Superior temporal gyrus (tissue), 1 donor: ENCODE results near the gene WNT6.

Source experiments
- DNase-seq: peaks from one replicate; pipeline ENCODE4 v3.0.0-alpha.2; 2016; ENCODE audit errors: extremely low spot score

Gene WNT6

DNA sequence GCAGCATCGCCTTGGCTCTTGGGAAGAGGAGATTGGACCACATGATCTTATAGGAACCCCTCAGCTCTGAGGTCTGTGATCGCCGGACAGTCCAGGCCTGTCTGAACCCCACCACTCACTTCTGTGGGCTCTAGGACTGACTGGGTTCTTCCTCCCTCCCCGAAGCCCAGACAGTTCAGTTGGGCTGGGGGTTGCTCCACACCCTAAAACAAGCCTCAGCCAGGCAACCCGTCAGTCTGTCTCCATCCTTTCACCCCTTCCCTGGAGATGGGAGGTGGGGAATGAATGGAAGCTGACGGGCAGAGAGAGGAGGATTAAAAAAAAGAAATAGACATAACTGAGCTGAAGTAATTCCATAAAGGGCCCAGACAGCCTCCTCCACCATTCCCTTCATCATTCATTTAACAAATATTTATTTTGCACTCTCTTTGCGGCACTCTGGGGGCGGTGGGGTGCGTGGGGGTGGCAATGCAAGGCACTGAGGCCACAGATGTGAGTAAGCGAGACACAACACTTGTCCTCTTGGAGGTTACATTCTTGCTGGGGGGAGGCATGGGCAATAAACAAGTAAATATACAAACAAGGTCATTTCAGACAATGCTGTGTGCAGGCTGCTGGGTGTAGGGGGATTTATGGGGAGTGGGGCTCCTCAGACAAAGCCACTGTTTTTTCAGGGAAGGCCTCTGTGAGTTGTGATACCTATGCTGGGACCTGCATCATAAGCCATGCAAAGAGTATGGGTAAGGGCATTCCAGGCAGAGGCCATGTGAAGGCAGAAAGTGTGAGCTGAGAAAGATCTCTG, 33.9 kb downstream of the WNT6 start:
- DNase-seq, result no peak

DNA sequence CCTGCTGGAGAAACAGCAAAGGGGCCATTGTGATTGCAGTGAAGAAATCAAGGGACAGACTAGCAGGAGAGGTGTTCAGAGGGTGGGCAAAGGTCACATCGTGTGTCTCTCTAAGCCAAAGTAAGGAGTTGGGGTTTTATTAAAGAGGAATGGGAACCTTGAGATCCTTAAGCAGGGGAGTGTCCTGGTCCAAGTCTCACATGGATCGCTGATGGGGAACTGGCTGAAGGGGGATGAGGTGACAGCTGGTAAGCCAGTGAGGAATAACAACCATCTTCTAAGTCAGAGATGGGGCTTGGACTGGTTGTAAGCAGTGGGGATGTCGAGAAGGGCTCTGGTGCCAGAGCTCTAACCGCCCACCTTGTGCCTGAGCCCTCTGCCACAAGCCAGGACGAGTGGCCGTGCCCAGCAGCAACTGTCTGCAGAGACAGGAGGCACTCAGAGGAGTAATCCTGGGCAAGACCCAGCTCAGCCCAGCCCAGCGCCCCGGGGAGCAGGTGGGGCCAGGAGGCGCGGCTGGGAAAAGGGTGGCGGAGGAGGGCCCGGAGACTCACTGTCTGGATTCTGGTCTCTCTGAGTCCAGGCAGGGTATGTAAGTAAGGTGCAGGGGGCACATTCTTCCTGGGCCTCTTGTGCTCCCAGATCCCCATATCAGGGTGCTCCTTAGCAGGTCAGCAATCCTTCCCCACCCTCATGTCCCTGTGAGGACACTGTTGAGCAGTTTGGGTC, 34.7 kb downstream of the WNT6 start:
- no peak for DNase-seq

DNA sequence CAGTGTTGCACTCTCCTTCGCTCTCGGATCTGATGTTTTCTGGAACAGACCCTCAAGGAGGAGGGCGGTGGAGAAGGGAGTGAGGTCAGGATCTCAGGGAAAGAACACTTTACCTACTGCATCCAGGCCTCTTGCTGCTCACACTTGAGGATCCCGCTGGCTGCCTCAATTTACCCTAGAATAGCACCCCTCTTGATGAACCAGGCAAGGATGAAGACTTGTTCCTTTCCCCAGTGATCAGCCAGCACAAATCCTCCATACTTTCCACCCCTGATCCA, 35.2 kb downstream of the WNT6 start:
- no peak for DNase-seq

DNA sequence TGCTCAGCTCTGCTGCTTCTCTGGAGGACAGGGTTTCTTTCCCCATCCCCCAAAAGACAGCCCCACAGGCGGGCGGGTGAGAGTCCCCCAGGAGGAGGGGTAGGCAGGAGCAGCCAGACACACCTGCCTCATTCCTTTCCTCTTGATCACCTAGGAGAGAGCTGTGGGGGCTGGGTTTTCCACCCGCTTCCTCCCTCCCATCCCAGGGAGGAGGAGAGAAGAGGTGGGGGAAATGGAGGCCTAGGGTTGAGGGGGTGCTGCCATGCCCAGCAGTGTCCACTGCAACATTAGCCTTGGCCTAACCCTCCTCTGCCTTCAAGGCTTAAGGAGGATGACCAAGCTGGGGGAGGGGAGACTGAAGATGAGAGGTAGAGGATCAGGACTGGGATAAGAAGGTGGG, 35.7 kb downstream of the WNT6 start:
- DNase-seq, result no peak

DNA sequence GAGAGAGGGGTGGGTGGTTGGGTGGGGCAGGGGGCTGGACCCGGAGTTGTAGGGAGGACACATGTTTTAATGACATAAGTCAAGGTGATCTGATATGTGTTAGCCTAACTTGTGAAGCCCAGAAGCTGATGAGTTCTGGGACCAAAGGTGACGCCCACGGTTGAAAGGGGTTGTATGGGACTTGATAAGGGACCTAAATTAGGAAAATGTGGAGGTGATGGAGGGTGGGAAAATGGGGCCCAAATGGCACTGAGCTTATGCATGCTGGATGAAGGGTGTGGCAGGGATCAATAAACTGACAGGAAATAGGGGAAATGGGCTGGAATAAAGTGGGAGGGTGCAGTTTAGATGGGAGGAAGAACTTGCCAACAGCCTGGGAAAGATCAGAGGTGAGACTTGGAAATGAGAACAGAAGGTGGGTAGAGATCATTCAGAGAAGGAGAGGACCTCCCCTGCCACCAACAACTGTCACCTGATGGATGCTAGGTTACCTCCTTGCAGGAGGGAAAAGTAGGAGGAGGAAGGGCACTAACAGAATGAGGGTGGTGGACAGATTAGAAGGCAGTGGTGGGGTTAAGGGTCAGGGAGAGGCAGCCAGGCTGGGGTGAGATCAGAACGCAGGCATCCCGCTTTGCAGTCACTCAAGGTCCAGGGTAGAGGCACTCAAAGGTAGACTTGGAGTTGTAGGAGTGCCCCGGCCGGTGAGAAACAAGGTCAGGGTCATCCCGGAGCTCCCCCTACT, 36.3 kb downstream of the WNT6 start:
- DNase-seq, result no peak

DNA sequence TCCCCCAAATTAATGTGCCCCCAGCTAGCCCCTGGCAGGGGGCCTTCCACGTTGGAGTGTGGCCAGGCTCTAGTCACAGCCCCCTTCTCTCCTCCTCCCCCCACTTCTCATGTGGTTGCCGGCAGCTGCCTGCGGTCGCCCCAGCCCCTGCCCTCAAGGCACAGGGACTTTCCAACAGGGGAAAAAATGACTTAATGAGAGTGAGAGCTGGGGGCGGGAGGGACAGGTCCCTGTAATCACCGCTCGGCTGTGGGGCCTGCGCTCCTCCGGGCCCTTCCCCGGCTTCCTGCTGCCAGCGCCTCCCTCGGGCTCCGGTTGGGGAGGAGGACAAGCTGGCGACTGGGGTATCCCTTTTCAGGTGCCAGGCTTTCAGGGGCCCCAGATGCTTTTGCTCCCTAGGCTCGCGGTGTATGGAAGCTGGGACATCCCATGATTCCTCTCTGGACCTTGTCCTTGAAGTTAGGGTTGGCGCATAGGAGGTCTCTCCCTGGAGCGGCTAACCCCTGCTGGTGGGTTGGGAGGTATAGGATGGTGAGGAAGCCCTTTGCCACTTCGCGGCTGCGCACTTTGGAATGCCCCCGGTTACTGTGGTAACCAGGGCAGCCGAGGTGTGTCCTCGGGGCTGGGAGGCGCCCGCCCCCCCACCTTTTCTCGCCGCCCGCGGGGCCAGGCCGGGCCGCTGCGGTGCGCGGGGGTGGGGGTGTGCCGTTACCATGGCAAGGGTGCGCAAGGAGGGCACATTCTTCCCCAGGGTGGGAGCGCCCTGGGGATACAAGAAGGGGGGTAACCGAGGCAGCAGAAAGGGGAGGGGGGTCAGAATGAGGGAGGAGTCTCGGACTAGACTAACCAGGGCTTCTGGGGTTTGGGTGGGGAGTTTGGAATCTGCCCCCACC, 37.1 kb downstream of the WNT6 start:
- no peak for DNase-seq

DNA sequence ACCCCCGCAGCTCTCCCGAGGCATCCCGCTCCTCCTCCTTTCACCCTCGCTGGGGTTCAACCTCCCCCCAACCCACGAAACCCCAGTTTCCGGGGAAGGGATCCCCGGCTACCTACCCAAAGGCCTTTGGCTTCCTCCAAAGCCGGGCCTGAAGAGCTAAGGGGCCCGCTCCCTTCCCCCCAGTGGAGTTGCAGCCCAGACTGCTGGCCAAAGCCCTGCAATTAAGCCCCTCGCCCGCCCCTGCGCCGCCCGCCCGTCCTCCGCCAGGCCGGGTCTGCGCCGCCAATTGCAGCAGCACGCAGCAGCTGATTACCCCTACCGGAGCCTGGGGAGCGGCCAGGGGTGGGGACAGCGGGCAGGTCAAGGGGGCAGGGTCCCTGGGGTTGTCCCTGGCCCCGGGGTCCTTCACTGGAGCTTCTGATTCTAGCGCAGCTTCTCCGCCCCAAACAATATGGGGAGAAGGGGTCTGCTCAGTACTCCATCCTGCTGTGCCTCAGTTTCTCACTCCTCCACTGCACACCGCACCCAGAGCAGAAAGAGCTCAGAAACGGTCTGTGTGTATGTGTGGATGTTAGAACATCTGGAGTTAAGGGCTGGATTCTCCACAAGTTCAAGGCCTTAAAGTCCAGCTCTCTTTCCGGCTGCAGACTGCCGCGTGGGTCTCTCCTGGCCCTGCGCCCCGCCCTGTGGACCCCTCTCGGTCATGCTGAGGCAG, 37.9 kb downstream of the WNT6 start:
- no peak for DNase-seq

DNA sequence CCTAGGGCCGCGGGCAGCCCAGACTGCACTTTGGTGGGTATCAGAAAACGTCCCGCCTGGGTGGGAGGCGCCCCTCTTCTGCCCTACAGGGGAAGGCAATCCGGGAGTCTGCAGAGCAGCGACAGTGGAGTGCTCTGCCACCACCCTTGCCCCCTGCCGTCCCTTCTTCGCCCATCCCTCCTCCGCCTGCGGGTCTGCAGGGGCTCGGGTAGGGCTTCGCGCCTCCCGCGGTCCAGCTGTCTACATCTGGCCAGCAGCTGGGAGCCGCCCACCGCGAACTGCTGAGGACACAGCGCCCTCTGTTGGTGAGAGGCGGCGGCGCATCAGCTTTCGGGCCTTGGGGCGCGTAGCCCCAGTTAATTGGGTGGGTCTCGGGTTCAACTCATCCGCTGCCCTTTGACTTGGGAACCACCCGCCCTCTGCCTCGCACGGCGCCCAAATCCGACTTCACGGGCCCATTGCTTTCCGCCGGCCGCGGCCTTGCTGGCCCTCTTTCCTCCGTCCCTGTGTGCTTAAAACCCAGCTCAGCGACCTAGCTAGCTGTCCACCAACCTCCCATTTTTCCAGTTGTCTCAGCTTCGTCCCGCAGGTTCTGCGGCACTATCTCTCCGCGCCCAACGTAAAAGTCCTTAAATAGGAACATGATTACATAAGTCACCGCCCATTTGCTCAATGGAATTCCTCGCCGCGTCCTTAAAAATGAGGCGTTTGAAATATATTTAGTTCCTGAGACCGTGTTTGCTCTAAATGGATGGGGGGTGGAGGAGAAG, 38.7 kb downstream of the WNT6 start:
- peak; percentile 58 for DNase-seq

DNA sequence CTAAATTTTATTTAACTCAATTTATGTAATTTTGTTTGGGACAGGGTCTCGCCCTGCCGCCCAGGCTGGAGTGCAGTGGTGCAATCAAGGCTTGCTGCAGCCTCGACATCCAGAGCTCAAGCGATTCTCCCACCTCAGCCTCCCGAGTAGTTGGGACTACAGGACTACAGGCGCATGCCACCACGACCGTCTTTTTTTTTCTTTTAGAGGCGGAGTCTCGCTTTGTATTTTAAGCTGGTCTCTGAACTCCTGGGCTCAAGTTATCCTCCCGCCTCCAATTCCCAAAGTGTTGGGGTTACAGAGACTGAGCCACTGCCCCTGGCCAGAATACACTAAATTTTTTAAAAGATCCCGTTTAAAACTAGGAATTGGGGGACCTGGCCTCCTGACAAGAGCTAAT, 39.5 kb downstream of the WNT6 start:
- no peak for DNase-seq

DNA sequence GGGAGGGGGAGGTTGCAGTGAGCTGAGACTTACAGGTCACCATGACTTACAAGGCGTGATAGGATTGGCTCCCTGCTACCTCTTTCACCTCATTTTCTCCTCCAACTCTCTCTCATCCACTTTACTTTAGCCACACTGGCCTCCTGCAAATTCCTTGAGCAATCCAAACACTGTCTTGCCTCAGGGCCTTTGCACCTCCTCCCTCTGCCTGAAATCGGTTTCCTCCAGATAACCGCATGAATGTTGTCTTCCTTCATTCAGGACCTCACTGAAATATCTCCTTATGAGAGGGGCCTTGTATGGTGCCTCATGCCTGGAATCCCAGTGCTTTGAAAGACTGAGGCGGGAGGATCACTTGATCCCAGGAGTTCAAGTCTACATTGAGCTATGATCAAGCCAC, 42.8 kb downstream of the WNT6 start:
- DNase-seq, result no peak

DNA sequence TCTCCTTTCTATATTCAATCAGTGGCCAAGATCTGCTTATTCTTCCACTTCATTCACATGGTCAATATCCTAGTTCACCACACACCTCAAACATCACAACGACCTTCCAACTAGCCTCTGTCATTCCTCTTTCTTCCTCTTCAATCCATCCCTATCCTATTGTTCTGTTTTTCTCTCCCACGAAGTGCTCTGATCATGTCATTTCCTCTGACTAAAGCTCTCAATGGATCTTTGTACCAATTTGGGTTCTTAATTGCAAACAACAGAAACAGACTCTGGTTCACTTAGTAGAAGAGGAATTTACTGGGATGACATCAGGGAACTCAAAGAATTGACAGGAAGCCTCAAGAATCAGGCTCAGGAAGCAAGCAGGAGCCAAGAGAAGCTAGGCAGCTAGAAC, 44.6 kb downstream of the WNT6 start:
- DNase-seq, result no peak

DNA sequence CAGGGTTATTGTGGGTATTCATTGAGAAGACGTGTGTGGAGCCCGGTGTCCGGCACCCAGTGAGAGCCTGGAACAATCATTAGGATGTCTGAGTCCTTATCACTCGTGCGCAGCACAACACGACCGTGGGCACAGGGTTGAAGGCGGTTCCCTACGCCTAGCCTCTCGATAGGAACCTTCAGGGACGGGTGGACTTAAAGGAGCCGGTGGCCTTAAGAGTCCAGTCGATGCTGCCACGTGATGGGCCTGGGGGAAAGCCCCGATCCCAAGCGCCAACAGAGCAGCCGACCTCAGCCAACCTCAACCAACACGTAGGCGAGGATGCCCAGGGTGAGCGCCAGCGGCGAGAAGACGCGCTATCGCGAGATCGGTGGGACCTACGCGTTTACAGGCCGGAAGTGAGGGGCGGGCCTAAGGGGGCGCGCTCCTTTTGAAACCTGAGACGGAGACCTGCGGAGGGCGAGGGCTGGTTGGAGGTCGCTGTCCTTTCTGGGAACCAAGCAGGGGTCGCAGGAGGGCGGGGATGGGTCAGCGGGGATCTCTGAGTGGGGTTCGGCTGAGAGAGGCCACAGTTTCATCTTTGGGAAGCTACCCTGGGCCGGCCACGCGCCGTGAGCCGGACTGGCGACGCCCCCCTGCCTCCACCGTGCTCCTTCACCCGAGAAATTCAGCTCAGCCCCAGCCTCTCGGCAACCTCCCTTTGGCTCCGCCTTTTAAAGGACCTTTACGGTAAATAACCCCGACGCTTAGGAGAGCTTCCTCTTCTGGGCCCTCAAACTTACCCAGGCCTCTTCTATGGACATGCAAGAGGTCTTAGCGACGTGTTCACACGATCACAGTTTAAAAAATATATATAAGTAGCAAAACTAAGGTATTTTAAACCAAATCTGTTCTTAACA, 49.4 kb downstream of the WNT6 start:
- DNase-seq, result peak; percentile 73

DNA sequence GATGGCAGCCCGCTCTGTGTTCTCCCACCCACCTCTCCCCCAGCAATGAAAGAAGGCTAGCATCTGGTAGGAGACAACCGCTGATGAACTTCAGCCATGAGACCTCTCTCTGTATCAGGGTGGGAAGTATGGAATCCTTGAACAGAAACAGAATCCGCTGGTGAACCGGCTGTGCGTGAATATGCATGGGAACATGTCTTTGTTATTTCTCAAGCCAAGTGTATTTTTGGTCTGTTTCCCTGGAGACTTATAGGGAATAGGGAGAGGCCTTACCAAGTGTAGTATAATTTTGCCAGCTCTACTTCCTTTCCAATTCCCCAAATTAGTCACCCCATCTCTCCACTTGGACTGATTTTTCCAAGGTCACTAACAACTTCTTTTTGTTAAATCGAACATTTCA, 51.1 kb downstream of the WNT6 start:
- DNase-seq, result peak; percentile 38

DNA sequence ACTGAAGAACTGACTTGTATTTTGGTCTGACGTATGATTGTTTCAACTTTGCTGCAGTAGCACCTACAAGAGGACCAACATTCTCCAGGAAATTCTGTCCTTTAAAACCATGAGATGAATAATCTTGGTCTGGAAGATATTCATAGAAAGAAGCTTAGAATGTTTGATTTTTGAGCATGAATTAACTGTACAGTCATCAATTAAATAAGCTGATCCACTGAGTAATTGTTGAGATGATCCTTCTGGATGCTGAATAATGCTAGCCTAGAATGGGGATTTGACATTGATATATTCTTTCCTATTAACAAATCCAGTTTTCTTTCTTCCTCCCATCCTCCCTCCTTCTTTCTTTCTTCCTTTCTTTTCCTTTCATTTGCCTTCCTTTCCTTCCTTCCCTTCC, 60.9 kb downstream of the WNT6 start:
- no peak for DNase-seq
